Adrenal gland (tissue), 5 donors: ENCODE results near the gene SLC6A3.

Source experiments
- POLR2A ChIP-seq, 2 donors: fragments of 450-650 bp; IDR thresholded peaks; one replicate each; pipeline ENCODE4 v1.6.1; 2017; ENCODE audit warnings: antibody characterized with exemption in 2 of 2, mild to moderate bottlenecking in 2 of 2, moderate library complexity in 1 of 2
- TF ChIP-seq, protein P1 (sequence below), 6 experiments: fragments of 450-650 bp in 4 of 6; fragments of 200-600 bp in 2 of 6; sonication (generic) in 1 of 6; IDR thresholded peaks; 1 replicate in 5 of 6; 2 replicates in 1 of 6; pipeline versions ENCODE4 v1.5.1 to v1.8.0; 2016 to 2021; ENCODE audit warnings: antibody characterized with exemption in 6 of 6, mild to moderate bottlenecking in 2 of 6, moderate library complexity in 1 of 6
- donor health status: DM: no; HTN: no; CAD: no.

DNA sequence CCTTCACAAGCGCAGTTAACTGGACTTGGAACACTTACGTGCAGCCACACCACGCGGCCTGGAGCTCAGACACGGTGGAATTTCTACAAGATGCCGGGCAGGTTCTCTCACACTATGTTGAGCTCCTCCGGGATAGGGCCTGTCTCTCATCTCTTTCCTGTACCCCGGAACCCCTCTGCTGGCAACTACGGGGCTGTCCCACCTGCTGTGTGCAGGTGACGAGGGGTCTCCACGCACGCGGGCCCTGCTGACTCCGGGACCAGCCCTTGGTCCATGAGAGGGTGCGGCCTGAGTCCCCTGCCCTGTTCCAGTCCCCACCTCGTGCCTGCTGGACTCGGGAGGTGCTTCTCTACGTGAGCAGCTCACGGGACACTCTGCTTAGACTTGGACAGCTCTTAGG lies 40.1 kb downstream of the SLC6A3 start:
- TF ChIP-seq POLR2A (IDR thresholded peaks at IDR 0.05) = no peak
- TF ChIP-seq, protein P1, sequence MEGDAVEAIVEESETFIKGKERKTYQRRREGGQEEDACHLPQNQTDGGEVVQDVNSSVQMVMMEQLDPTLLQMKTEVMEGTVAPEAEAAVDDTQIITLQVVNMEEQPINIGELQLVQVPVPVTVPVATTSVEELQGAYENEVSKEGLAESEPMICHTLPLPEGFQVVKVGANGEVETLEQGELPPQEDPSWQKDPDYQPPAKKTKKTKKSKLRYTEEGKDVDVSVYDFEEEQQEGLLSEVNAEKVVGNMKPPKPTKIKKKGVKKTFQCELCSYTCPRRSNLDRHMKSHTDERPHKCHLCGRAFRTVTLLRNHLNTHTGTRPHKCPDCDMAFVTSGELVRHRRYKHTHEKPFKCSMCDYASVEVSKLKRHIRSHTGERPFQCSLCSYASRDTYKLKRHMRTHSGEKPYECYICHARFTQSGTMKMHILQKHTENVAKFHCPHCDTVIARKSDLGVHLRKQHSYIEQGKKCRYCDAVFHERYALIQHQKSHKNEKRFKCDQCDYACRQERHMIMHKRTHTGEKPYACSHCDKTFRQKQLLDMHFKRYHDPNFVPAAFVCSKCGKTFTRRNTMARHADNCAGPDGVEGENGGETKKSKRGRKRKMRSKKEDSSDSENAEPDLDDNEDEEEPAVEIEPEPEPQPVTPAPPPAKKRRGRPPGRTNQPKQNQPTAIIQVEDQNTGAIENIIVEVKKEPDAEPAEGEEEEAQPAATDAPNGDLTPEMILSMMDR (IDR thresholded peaks at IDR 0.05) = no peak
